ENCODE results near the gene ITPA. TPM values are rescaled to one million over a fixed set of nuclear protein-coding genes. Genes with fewer than 3 reads are reported as not detected.

ITPA gene
- total and polyA plus RNA-seq, 2 donors (not counting 1 experiment from before 2014, with no cell fraction given): 55.5 to 65.6 TPM

- ChIA-PET POLR2A (interaction anchor here (1.5 kb wide), 1 partner anchor 42 kb away, joined by 3 read pairs; no protein-coding TSS in a partner anchor), CTCF (no interaction called here)
- Mint-ChIP-seq H3K9me3 (ENCODE audit: insufficient read depth) (no peaks in the 10 kb centered on the region), H3K4me1 (peaks cover 33% of the 10 kb centered on the region), H3K4me3 (peak overlapping the region; percentile 61), H3K27me3 (peaks cover 3% of the 10 kb centered on the region), H3K27ac (peak overlapping the region; percentile 46)
- ATAC-seq (ENCODE audit: low read depth) (no peak), DNase-seq (no peak)
- intact Hi-C loops (cut with micrococcal nuclease): no loop called here
- TF ChIP-seq EZH2 (IDR thresholded peaks at IDR 0.05; ENCODE audit: borderline replicate concordance, insufficient read depth, low read depth, low read length, poor library complexity, severe bottlenecking): no peak
- TF ChIP-seq, protein P1, sequence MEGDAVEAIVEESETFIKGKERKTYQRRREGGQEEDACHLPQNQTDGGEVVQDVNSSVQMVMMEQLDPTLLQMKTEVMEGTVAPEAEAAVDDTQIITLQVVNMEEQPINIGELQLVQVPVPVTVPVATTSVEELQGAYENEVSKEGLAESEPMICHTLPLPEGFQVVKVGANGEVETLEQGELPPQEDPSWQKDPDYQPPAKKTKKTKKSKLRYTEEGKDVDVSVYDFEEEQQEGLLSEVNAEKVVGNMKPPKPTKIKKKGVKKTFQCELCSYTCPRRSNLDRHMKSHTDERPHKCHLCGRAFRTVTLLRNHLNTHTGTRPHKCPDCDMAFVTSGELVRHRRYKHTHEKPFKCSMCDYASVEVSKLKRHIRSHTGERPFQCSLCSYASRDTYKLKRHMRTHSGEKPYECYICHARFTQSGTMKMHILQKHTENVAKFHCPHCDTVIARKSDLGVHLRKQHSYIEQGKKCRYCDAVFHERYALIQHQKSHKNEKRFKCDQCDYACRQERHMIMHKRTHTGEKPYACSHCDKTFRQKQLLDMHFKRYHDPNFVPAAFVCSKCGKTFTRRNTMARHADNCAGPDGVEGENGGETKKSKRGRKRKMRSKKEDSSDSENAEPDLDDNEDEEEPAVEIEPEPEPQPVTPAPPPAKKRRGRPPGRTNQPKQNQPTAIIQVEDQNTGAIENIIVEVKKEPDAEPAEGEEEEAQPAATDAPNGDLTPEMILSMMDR (IDR thresholded peaks at IDR 0.05): no peak
- Histone ChIP-seq H3K9me3 (ENCODE audit: control extremely low read depth in 1 of 3, control insufficient read depth in 2 of 3, insufficient read depth in 1 of 3, low read length in 2 of 3) (peaks cover 0 to 4% (median 0%) of the 10 kb centered on the region in 3 donors), H3K9ac (ENCODE audit: low read length) (no peak overlapping the region), H3K4me2 (replicated peaks; ENCODE audit: low read depth, low read length, poor library complexity, severe bottlenecking) (no peak overlapping the region), H3K36me3 (replicated peaks in 1 of 2; ENCODE audit: control extremely low read depth in 1 of 2, control insufficient read depth in 1 of 2, extremely low read depth in 1 of 2, insufficient read depth in 2 of 2, low read length in 1 of 2) (peaks cover 0 to 2% of the 10 kb centered on the region in 2 experiments), H3K27ac (ENCODE audit: low read length in 2 of 2) (no peak overlapping the region), H3K27me3 (replicated peaks in 1 of 4; ENCODE audit: control extremely low read depth in 1 of 4, control insufficient read depth in 3 of 4, insufficient read depth in 4 of 4, low read length in 3 of 4) (peaks cover 0 to 20% (median 4%) of the 10 kb centered on the region in 4 experiments), H3K4me1 (ENCODE audit: control insufficient read depth in 2 of 2, insufficient read depth in 2 of 2, low read length in 2 of 2) (peaks cover 24 to 34% of the 10 kb centered on the region in 2 donors), H3K79me2 (ENCODE audit: control insufficient read depth, insufficient read depth, low read length) (peaks cover 43% of the 10 kb centered on the region), H3K4me3 (ENCODE audit: control extremely low read depth in 1 of 5, extremely low read depth in 1 of 5, insufficient read depth in 1 of 5, low read depth in 2 of 5, low read length in 4 of 5) (no peak overlapping the region), H2AFZ (ENCODE audit: insufficient read depth, low read depth, low read length, poor library complexity, severe bottlenecking) (no peak overlapping the region), H4K20me1 (ENCODE audit: control insufficient read depth, insufficient read depth, low read length, poor library complexity, severe bottlenecking) (peaks cover 22% of the 10 kb centered on the region)
- WGBS (ENCODE audit: insufficient coverage): 88% methylated on average over 3 of the region's 5 CpGs
Observed at GRCh38 chr20:3161316-3162079, 47.8 kb upstream of the ITPA start.

GRCh38 chr20:3162080-3162611 lies 47.2 kb upstream of the ITPA start:
- H3K27ac Mint-ChIP-seq: no peak overlapping the region
- H3K4me3 Mint-ChIP-seq: peak overlapping the region; percentile 26
- POLR2A ChIA-PET: no interaction called here

More at GRCh38 chr20:3162080-3162611, 47.2 kb upstream of the ITPA start:
- intact Hi-C loops (cut with micrococcal nuclease): no loop called here
- Histone ChIP-seq H3K9me3 (ENCODE audit: control extremely low read depth in 1 of 3, control insufficient read depth in 2 of 3, insufficient read depth in 1 of 3, low read length in 2 of 3) (peaks cover 0 to 4% (median 0%) of the 10 kb centered on the region in 3 donors), H3K27ac (ENCODE audit: low read length in 2 of 2) (no peak overlapping the region), H3K4me1 (ENCODE audit: control insufficient read depth in 2 of 2, insufficient read depth in 2 of 2, low read length in 2 of 2) (peaks cover 19 to 28% of the 10 kb centered on the region in 2 donors), H3K4me2 (replicated peaks; ENCODE audit: low read depth, low read length, poor library complexity, severe bottlenecking) (no peak overlapping the region), H3K79me2 (ENCODE audit: control insufficient read depth, insufficient read depth, low read length) (peaks cover 36% of the 10 kb centered on the region), H3K36me3 (replicated peaks in 1 of 2; ENCODE audit: control extremely low read depth in 1 of 2, control insufficient read depth in 1 of 2, extremely low read depth in 1 of 2, insufficient read depth in 2 of 2, low read length in 1 of 2) (no peaks in the 10 kb centered on the region), H3K4me3 (ENCODE audit: control extremely low read depth in 1 of 5, extremely low read depth in 1 of 5, insufficient read depth in 1 of 5, low read depth in 2 of 5, low read length in 4 of 5) (no peak overlapping the region), H3K9ac (ENCODE audit: low read length) (no peak overlapping the region), H3K27me3 (replicated peaks in 1 of 4; ENCODE audit: control extremely low read depth in 1 of 4, control insufficient read depth in 3 of 4, insufficient read depth in 4 of 4, low read length in 3 of 4) (peaks cover 0 to 27% (median 5%) of the 10 kb centered on the region in 4 experiments), H4K20me1 (ENCODE audit: control insufficient read depth, insufficient read depth, low read length, poor library complexity, severe bottlenecking) (peaks cover 17% of the 10 kb centered on the region), H2AFZ (ENCODE audit: insufficient read depth, low read depth, low read length, poor library complexity, severe bottlenecking) (no peak overlapping the region)
- TF ChIP-seq EZH2 (IDR thresholded peaks at IDR 0.05; ENCODE audit: borderline replicate concordance, insufficient read depth, low read depth, low read length, poor library complexity, severe bottlenecking): no peak
- TF ChIP-seq, protein P1 (IDR thresholded peaks at IDR 0.05): no peak
- Mint-ChIP-seq H3K9me3 (ENCODE audit: insufficient read depth) (no peaks in the 10 kb centered on the region), H3K4me1 (peaks cover 26% of the 10 kb centered on the region), H3K27me3 (peaks cover 5% of the 10 kb centered on the region)
- 58% methylated on average over 9 of the region's 11 CpGs for WGBS (ENCODE audit: insufficient coverage)
- ATAC-seq (ENCODE audit: low read depth) (no peak), DNase-seq (peak; percentile 26)
- CTCF ChIA-PET: no interaction called here

Measured in B cell (primary cell).